D721Med (cell line): ENCODE data around the gene CREB3.

Source experiments
- DNase-seq: peaks from one replicate; pipeline ENCODE4 v3.0.0; 2011; ENCODE audit warnings: low spot score; ENCODE audit not compliant: insufficient read length
- FAIRE-seq: peaks from 2 replicates; lab custom pipeline; 2011; peaks lifted over from hg19 to GRCh38; lab: Jason Lieb, UNC
- TF ChIP-seq, protein P1 (sequence below): IDR thresholded peaks from 2 replicates; pipeline ENCODE4 v1.5.1; 2012; ENCODE audit warnings: mild to moderate bottlenecking, control low read depth; ENCODE audit not compliant: insufficient read depth; ENCODE audit errors: missing control alignments

Gene CREB3

DNA sequence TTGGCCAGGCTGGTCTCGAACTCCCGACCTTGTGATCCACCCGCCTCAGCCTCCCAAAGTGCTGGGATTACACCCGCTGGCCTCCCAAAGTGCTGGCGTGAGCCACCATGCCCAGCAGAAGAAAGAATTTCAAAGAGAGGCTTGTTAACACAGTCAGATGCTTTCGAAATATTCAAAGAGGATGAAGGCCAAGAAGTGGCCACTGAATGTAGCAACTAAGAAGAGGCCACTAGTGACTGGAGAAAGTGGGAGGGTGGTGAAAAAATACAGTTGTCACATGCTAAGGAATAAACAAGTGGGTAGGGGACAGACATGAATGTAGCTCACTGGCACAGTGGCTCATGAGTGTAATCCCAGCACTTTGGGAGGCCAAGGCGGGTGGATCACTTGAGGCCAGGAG lies 29.8 kb upstream of the CREB3 start:
- DNase-seq (no peak), FAIRE-seq (no peak)
- TF ChIP-seq, protein P1, sequence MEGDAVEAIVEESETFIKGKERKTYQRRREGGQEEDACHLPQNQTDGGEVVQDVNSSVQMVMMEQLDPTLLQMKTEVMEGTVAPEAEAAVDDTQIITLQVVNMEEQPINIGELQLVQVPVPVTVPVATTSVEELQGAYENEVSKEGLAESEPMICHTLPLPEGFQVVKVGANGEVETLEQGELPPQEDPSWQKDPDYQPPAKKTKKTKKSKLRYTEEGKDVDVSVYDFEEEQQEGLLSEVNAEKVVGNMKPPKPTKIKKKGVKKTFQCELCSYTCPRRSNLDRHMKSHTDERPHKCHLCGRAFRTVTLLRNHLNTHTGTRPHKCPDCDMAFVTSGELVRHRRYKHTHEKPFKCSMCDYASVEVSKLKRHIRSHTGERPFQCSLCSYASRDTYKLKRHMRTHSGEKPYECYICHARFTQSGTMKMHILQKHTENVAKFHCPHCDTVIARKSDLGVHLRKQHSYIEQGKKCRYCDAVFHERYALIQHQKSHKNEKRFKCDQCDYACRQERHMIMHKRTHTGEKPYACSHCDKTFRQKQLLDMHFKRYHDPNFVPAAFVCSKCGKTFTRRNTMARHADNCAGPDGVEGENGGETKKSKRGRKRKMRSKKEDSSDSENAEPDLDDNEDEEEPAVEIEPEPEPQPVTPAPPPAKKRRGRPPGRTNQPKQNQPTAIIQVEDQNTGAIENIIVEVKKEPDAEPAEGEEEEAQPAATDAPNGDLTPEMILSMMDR: no peak

DNA sequence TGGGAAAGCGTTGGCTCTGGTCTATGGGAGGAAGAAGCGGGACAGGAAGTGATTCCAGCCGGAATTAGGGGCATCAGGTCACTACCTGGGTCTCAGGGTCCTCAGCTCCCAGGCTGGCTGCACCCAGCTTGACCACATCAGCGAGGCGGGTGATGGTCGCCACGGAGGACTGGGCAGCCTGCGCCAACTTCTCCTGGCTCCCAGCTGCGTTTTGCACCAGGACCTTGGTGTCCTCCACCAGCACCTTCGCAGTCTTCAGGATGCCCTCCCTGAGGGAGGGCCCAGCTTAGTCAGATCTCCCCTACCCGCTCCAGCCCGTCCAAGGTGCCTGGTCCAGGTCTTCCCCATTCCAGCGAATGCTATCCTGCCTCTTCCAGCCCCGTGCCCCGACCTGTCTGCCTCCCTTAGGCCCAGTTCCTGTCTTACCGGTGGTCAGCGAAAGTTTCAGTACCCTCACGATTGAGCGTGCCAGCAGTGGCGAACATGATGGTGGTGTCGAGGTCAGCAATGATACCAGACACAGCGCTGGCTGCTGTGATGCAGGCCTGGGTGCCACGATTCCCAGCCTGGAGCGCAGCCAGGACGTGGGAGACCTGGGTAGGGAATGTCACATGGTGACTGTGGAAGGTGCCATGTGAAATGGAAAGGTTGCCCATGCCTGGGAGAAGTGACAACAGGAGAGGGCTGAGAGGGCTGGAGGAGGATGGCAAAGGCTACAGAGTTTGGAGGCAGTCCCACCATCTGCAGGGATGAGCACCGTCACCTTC lies 28.4 kb upstream of the CREB3 start:
- TF ChIP-seq, protein P1: no peak
- DNase-seq (no peak), FAIRE-seq (no peak)

DNA sequence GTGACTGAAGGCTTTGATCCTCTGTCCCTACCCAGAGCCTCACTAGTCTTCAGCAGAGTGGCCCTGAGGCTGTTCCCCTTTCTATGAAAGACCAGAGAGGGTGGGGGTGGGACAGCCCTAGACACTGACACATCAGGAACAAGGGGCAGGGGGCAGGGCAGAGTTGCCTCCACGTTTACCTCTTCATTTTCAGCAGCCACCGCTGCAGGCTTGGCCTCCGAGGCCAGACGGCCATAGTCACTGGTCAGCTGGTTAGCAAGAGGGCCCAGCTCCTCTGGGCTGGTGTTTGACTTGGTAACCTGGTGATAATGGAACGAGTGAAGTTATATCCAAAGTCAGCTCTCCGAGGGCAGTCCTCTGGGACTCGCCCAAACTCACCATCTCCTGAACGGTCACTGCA lies 27.1 kb upstream of the CREB3 start:
- no peak for DNase-seq
- TF ChIP-seq, protein P1: no peak
- no peak for FAIRE-seq

DNA sequence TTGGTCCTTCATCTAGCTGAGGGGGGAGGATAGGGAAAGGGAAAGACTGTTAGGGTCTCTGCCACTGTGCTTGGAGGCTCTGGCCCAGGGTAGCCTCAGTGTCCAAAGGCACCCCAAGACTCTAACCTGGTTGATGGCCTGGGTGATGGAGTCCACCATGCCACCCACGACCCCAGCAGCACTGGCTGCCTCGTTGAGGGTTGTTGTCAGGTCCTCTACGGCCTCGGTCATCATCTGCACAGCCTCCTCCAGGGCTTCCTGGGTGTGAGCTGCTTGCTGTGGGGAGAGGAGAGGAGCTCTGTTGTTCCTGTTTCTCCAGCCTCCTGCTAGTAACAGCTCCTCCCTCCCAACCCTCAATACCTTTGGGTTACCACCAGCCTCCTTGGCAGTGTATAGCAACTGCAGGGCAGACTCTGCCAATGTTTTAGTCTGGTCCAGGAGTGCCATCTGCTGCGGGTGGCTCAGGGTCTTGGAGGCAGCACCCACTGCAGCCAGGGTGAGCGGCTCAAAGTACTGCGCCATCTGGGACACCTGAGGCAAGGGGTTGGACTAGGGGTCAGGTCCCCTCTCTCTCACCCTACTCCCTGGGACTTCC lies 26.5 kb upstream of the CREB3 start:
- FAIRE-seq (no peak), DNase-seq (no peak)
- TF ChIP-seq, protein P1: no peak

DNA sequence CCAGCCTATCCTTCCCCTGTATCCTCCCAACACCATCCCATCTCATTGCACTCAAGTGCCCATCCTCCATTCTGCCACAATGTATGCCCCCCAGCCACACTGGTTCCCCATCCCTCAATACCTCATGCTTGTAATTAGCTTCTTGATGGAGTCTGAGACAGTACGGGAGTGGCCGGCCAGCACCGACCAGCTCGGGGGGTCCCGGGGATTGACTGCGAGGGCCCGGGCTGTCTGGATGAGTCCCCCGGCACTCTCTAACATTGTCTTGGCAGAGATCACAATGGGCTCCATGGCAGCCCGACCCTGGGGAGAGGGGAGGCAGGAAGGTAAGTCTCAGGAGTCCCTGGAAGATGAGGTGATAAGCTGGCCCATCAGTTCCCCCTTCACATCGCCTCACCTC lies 25.5 kb upstream of the CREB3 start:
- TF ChIP-seq, protein P1: no peak
- DNase-seq: no peak
- no peak for FAIRE-seq

DNA sequence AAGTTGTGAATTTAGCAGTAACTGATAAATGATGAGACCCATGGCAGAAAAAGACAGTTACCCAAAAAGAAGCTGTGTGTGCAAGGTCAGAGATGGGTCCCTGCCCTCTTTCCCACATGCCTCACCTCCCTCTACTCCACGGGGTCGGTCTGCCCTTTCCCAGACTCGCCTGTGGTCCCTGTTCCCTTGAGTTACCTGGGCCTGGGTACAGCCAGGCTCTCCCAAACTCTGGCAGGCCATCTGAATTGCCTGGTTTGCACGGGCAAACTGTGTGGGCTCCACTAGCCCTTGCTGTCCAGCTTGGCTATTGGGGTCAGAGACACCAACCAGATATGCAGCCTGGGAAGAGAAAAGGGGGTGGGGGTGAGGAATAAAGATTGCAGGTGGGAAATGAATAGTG lies 24.3 kb upstream of the CREB3 start:
- no peak for FAIRE-seq
- TF ChIP-seq, protein P1: no peak
- no peak for DNase-seq

DNA sequence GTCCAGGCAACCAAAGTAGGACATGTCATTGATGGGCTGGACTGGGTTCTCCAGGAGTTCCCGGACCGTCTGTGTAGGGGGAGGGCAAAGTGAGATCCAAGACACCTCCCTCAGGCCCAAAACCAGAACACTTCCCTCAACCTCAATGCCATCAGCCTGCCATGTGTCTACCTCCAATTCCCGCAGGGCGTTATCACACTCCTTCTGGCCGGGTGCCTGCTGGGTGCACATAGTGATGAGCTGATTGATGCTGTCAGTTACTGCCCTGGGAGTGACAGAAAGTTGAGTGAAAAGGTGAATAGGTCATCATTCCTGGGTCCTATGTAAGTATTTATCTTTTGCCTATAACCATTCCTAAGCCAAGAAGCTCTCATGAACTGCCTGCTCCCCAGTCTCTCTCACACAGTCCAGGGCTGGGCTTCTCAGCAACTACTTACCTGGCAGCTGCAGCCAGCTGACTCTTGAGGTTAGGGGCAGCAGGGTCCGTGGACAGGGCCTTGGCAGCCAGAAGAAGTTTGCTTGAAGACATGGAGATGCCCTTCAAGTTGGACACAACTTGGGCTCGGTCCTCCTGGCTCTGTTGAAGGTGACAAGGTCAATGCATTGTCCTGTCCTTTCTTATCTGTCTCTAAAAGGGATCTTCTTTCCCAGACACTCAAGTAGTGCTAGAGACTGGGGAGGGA lies 21.5 kb upstream of the CREB3 start:
- TF ChIP-seq, protein P1: no peak
- DNase-seq (no peak), FAIRE-seq (no peak)
